Neural progenitor cell (in vitro differentiated cells): Measurements from ENCODE around the gene QPCTL. TPM values are rescaled to one million over a fixed set of nuclear protein-coding genes. Genes with fewer than 3 reads are reported as not detected.
"Not testable (repeated sequence)": the region's sequence is repeated elsewhere in the genome, so short reads cannot be mapped to it uniquely, and the experiment has no call there.

Source experiments
- DNase-seq: peaks from one replicate; pipeline ENCODE4 v3.0.0-alpha.2; 2016; ENCODE audit warnings: low spot score
- H2AFZ ChIP-seq: fragments of 200-600 bp; sonication (generic); replicated peaks from 2 replicates; pipeline ENCODE4 v1.6.1; 2016; ENCODE audit warnings: antibody characterized with exemption
- H3F3A ChIP-seq: fragments of 200-600 bp; sonication (generic); 2 replicates; pipeline ENCODE4 v1.6.1; 2016; ENCODE audit warnings: antibody characterized with exemption, low read depth
- H3K27ac ChIP-seq: fragments of 200-600 bp; sonication (generic); 2 replicates; pipeline ENCODE4 v1.5.1; 2016; ENCODE audit warnings: mild to moderate bottlenecking
- H3K27me3 ChIP-seq: fragments of 200-600 bp; sonication (generic); 2 replicates; pipeline ENCODE4 v1.6.1; 2016; ENCODE audit warnings: mild to moderate bottlenecking, moderate library complexity
- H3K36me3 ChIP-seq: fragments of 200-600 bp; sonication (generic); 2 replicates; pipeline ENCODE4 v1.5.1; 2016
- H3K4me1 ChIP-seq: fragments of 200-600 bp; sonication (generic); 2 replicates; pipeline ENCODE4 v1.6.1; 2016; ENCODE audit warnings: mixed run types
- H3K4me2 ChIP-seq: fragments of 200-600 bp; sonication (generic); 2 replicates; pipeline ENCODE4 v1.6.1; 2016
- H3K4me3 ChIP-seq: fragments of 200-600 bp; sonication (generic); 2 replicates; pipeline ENCODE4 v1.5.1; 2016
- H3K79me2 ChIP-seq: fragments of 200-600 bp; sonication (generic); 2 replicates; pipeline ENCODE4 v1.6.1; 2016; ENCODE audit warnings: low read depth
- H3K9ac ChIP-seq: fragments of 200-600 bp; sonication (generic); 2 replicates; pipeline ENCODE4 v1.6.1; 2016
- H3K9me3 ChIP-seq: fragments of 200-600 bp; sonication (generic); 2 replicates; pipeline ENCODE4 v1.5.1; 2016; ENCODE audit warnings: low read depth
- H4K20me1 ChIP-seq: fragments of 200-600 bp; sonication (generic); 2 replicates; pipeline ENCODE4 v1.6.1; 2016; ENCODE audit warnings: low read depth
- H3K27ac Mint-ChIP-seq: 3 replicates; pipeline ENCODE4 v1.8.0; 2021; ENCODE audit warnings: mixed read lengths
- H3K27me3 Mint-ChIP-seq: 2 replicates; pipeline ENCODE4 v1.8.0; 2022; ENCODE audit warnings: low read depth, mild to moderate bottlenecking, inconsistent platforms, moderate library complexity, mixed read lengths; ENCODE audit not compliant: insufficient read depth
- H3K36me3 Mint-ChIP-seq: 3 replicates; pipeline ENCODE4 v1.8.0; 2021; ENCODE audit warnings: mixed read lengths
- H3K4me1 Mint-ChIP-seq: 3 replicates; pipeline ENCODE4 v1.8.0; 2021; ENCODE audit warnings: mixed read lengths
- H3K4me3 Mint-ChIP-seq: 3 replicates; pipeline ENCODE4 v1.8.0; 2021; ENCODE audit warnings: mild to moderate bottlenecking, moderate library complexity, mixed read lengths
- H3K9me3 Mint-ChIP-seq: 3 replicates; pipeline ENCODE4 v1.8.0; 2020; ENCODE audit warnings: mixed read lengths
- CTCF ChIP-seq: fragments of 200-600 bp; sonication (generic); IDR thresholded peaks from 2 replicates; pipeline ENCODE4 v1.5.1; 2017; ENCODE audit warnings: antibody characterized with exemption, mild to moderate bottlenecking
- EZH2 ChIP-seq: fragments of 200-600 bp; sonication (generic); IDR thresholded peaks from 2 replicates; pipeline ENCODE4 v1.6.1; 2017; ENCODE audit warnings: antibody characterized with exemption, mild to moderate bottlenecking, moderate library complexity
- EZH2phosphoT487 ChIP-seq: fragments of 200-600 bp; sonication (generic); IDR thresholded peaks from 2 replicates; pipeline ENCODE4 v1.6.1; 2017; ENCODE audit warnings: antibody characterized with exemption
- total RNA-seq: library from RNA; depleted of rRNA; stranded (reverse); fragments of >200 nt; gene quantifications from 2 replicates; pipeline ENCODE4 v1.2.3, GENCODE V29; 2015; ENCODE audit warnings: low replicate concordance

The QPCTL gene
- total RNA-seq, 1 donor from 2014 or later, result 4.5 TPM

GRCh38 chr19:45746866-45747265 is 54.4 kb downstream of the QPCTL start:
- H3K9me3 Mint-ChIP-seq, result no peaks in the 10 kb centered on the region
- no peak overlapping the region for H3K27ac Mint-ChIP-seq

DNA sequence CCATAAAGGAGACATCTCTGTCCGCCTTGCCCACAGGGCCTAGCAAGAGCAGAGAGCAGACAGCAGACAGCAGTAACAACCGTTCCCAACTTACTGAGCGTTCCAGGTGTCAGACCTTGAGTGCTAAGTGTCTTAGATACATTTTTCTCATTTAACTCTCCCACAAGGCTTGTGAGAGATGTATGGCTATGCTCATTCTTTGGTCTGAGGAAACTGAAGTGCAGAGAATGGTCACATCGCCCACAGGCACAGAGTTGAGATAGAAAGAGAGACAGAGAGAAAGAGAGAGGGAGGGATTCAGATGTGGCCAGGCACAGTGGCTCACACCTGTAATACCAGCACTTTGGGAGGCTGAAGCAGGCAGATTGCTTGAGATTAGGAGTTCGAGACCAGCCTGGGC is 55.0 kb downstream of the QPCTL start:
- no peaks in the 10 kb centered on the region for H3K79me2 ChIP-seq
- H3K27me3 Mint-ChIP-seq, result peaks cover 5% of the 10 kb centered on the region
- no peak overlapping the region for H2AFZ ChIP-seq
- H3F3A ChIP-seq, result peaks cover 7% of the 10 kb centered on the region
- no peaks in the 10 kb centered on the region for H4K20me1 ChIP-seq
- no peak overlapping the region for H3K9ac ChIP-seq
- DNase-seq, result no peak
- H3K27ac ChIP-seq, result no peak overlapping the region
- H3K9me3 ChIP-seq, result no peaks in the 10 kb centered on the region
- peaks cover 5% of the 10 kb centered on the region for H3K4me1 ChIP-seq
- H3K4me1 Mint-ChIP-seq, result peaks cover 2% of the 10 kb centered on the region
- H3K27ac Mint-ChIP-seq, result peak overlapping the region; percentile 12
- no peaks in the 10 kb centered on the region for H3K9me3 Mint-ChIP-seq
- no peaks in the 10 kb centered on the region for H3K36me3 Mint-ChIP-seq
- TF ChIP-seq EZH2 (no peak), EZH2phosphoT487 (no peak), CTCF (no peak)
- H3K4me3 ChIP-seq, result no peak overlapping the region
- H3K36me3 ChIP-seq, result no peaks in the 10 kb centered on the region
- H3K4me3 Mint-ChIP-seq, result no peak overlapping the region
- no peaks in the 10 kb centered on the region for H3K27me3 ChIP-seq
- no peak overlapping the region for H3K4me2 ChIP-seq

More at GRCh38 chr19:45746866-45747265, 54.4 kb downstream of the QPCTL start:
- H3K27me3 Mint-ChIP-seq, result peaks cover 5% of the 10 kb centered on the region
- Histone ChIP-seq H3K4me2 (no peak overlapping the region), H3K79me2 (no peaks in the 10 kb centered on the region), H3K27me3 (no peaks in the 10 kb centered on the region), H3K36me3 (no peaks in the 10 kb centered on the region), H2AFZ (no peak overlapping the region), H3F3A (peaks cover 7% of the 10 kb centered on the region), H3K4me1 (peaks cover 5% of the 10 kb centered on the region), H3K4me3 (no peak overlapping the region), H3K9ac (no peak overlapping the region), H3K27ac (no peak overlapping the region), H3K9me3 (no peaks in the 10 kb centered on the region), H4K20me1 (no peaks in the 10 kb centered on the region)
- no peak overlapping the region for H3K4me3 Mint-ChIP-seq
- TF ChIP-seq CTCF (no peak), EZH2phosphoT487 (no peak)
- H3K4me1 Mint-ChIP-seq, result peaks cover 2% of the 10 kb centered on the region
- DNase-seq, result no peak
- H3K36me3 Mint-ChIP-seq, result no peaks in the 10 kb centered on the region

- H3K36me3 Mint-ChIP-seq, DNase-seq, H2AFZ ChIP-seq, H3K27ac Mint-ChIP-seq, H3K4me1 ChIP-seq, H3F3A ChIP-seq, H3K4me2 ChIP-seq, H3K4me3 ChIP-seq, H4K20me1 ChIP-seq, H3K4me1 Mint-ChIP-seq, H3K27me3 Mint-ChIP-seq, H3K9ac ChIP-seq, H3K9me3 Mint-ChIP-seq, H3K79me2 ChIP-seq, H3K36me3 ChIP-seq, H3K27me3 ChIP-seq, H3K9me3 ChIP-seq, H3K27ac ChIP-seq: not testable (repeated sequence)
- peak overlapping the region; percentile 58 for H3K4me3 Mint-ChIP-seq
These were observed 59.0 kb downstream of the QPCTL start for GRCh38 chr19:45751483-45751882.

DNA sequence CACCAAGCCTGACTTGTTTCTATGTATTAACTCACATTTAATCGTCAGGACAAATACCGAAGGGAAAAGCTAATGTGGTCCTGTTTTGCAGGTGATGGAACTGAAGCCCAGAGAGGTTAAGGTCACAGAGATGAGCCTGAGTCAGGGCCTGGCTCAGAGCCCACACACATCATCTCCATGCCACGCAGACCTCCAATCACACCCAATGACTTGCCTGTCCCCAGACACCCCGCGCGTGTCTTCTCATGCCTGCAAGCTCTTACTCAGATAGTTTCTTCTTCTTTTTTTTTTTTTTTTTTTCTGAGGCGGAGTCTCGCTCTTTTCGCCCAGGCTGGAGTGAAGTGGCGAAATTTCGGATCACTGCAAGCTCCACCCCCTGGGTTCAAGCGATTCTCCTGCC is 60.2 kb downstream of the QPCTL start:
- H3K4me3 ChIP-seq, result no peak overlapping the region
- no peak overlapping the region for H2AFZ ChIP-seq
- Mint-ChIP-seq H3K36me3 (no peaks in the 10 kb centered on the region), H3K27ac (no peak overlapping the region), H3K4me3 (no peak overlapping the region), H3K4me1 (peaks cover 5% of the 10 kb centered on the region), H3K27me3 (peaks cover 9% of the 10 kb centered on the region), H3K9me3 (no peaks in the 10 kb centered on the region)
- no peaks in the 10 kb centered on the region for H3K36me3 ChIP-seq
- no peak overlapping the region for H3K4me2 ChIP-seq
- H3K79me2 ChIP-seq, result no peaks in the 10 kb centered on the region
- no peaks in the 10 kb centered on the region for H3F3A ChIP-seq
- H3K27me3 ChIP-seq, result no peaks in the 10 kb centered on the region
- H3K9me3 ChIP-seq, result no peaks in the 10 kb centered on the region
- TF ChIP-seq EZH2phosphoT487, result no peak
- no peak overlapping the region for H3K27ac ChIP-seq
- no peaks in the 10 kb centered on the region for H4K20me1 ChIP-seq
- H3K4me1 ChIP-seq, result no peaks in the 10 kb centered on the region
- DNase-seq, result no peak
- H3K9ac ChIP-seq, result no peak overlapping the region
